Esophagus squamous epithelium (tissue), 5 donors: ENCODE results near the gene CPOX. TPM values are rescaled to one million over a fixed set of nuclear protein-coding genes. Genes with fewer than 3 reads are reported as not detected.

ENCODE experiments used
- DNase-seq: peaks from one replicate; lab custom pipeline; 2025; lab: John Stamatoyannopoulos, UW
- H3K27ac ChIP-seq, 4 donors: fragments of 200-600 bp; sonication (generic); one replicate each; pipeline ENCODE4 v1.5.1; 2016 to 2019; ENCODE audit warnings: mild to moderate bottlenecking in 1 of 4
- H3K27me3 ChIP-seq, 4 donors: fragments of 200-600 bp; sonication (generic); 1 replicate in 3 of 4; 2 replicates in 1 of 4; pipeline versions ENCODE4 v1.5.1 to v1.6.0; 2017 to 2021; ENCODE audit warnings: antibody characterized with exemption in 1 of 4
- H3K36me3 ChIP-seq, 3 donors: fragments of 200-600 bp; sonication (generic); one replicate each; pipeline ENCODE4 v1.5.1; 2016 to 2019
- H3K4me1 ChIP-seq, 3 donors: fragments of 200-600 bp; sonication (generic); one replicate each; pipeline ENCODE4 v1.5.1; 2017 to 2019
- H3K4me3 ChIP-seq, 4 donors: fragments of 200-600 bp; sonication (generic); 1 replicate in 3 of 4; 2 replicates in 1 of 4; pipeline ENCODE4 v1.5.1; 2016 to 2019; ENCODE audit warnings: mild to moderate bottlenecking in 2 of 4, moderate library complexity in 1 of 4
- H3K9me3 ChIP-seq, 3 donors: fragments of 200-600 bp; sonication (generic); one replicate each; pipeline ENCODE4 v1.5.1; 2016 to 2019
- CTCF ChIP-seq, 6 experiments: fragments of 450-650 bp in 4 of 6; fragments of 200-600 bp in 2 of 6; sonication (generic) in 2 of 6; IDR thresholded peaks; one replicate each; pipeline ENCODE4 v1.5.1; 2016 to 2019; ENCODE audit warnings: antibody characterized with exemption in 6 of 6, mild to moderate bottlenecking in 4 of 6, moderate library complexity in 4 of 6
- POLR2A ChIP-seq, 4 donors: fragments of 450-650 bp; IDR thresholded peaks; one replicate each; pipeline ENCODE4 v1.6.1; 2017; ENCODE audit warnings: antibody characterized with exemption in 4 of 4, mild to moderate bottlenecking in 4 of 4, moderate library complexity in 3 of 4
- WGBS, 2 donors: methylation state at CpG; one replicate each; pipeline ENCODE4 v1.1.5; 2018; 5-methylcytosine and 5-hydroxymethylcytosine counted together
- intact Hi-C: fragments of 100-400 bp; cut with DNase I; formaldehyde crosslinking; loops from one replicate; pipeline ENCODE4 v1.15.0; 2022
- total RNA-seq, 4 donors: library from RNA; depleted of rRNA; stranded (reverse); fragments of >200 nt; gene quantifications; one replicate each; pipeline ENCODE4 v1.1.0, GENCODE V29; 2016
- donor health status: DM: yes; HTN: yes; CAD: no.

The CPOX gene
- total RNA-seq, 4 donors from 2014 or later = 18.3 to 23.6 (median 21.4) TPM

- no peaks in the 10 kb centered on the region for H3K4me1 ChIP-seq
- WGBS, 2 donors = 89 to 90% methylated on average over 1 of the region's 1 CpG
- intact Hi-C loops = no loop called here
- no peak for DNase-seq
- no peaks in the 10 kb centered on the region for H3K9me3 ChIP-seq
- H3K4me3 ChIP-seq = no peak overlapping the region
- no peaks in the 10 kb centered on the region for H3K27me3 ChIP-seq
- H3K36me3 ChIP-seq = no peaks in the 10 kb centered on the region
- no peak for TF ChIP-seq POLR2A (IDR thresholded peaks at IDR 0.05)
- TF ChIP-seq CTCF (IDR thresholded peaks at IDR 0.05) = no peak
- H3K27ac ChIP-seq = no peak overlapping the region
Observed at GRCh38 chr3:98541695-98542094, 51.7 kb downstream of the CPOX start.

- Histone ChIP-seq H3K4me3 (no peak overlapping the region), H3K36me3 (no peaks in the 10 kb centered on the region), H3K4me1 (no peaks in the 10 kb centered on the region), H3K27me3 (no peaks in the 10 kb centered on the region), H3K9me3 (no peaks in the 10 kb centered on the region), H3K27ac (no peak overlapping the region)
- TF ChIP-seq POLR2A (IDR thresholded peaks at IDR 0.05) (no peak), CTCF (IDR thresholded peaks at IDR 0.05) (no peak)
- 64 to 69% methylated on average over 3 of the region's 3 CpGs for WGBS, 2 donors
- no peak for DNase-seq
- intact Hi-C loops = no loop called here
Observed at GRCh38 chr3:98540346-98540745, 53.1 kb downstream of the CPOX start.

GRCh38 chr3:98536456-98537017 is 56.9 kb downstream of the CPOX start:
- Histone ChIP-seq H3K27me3 (no peaks in the 10 kb centered on the region), H3K4me3 (peak overlapping the region in 1 of 4 donors; percentile 6), H3K36me3 (no peaks in the 10 kb centered on the region), H3K27ac (no peak overlapping the region), H3K9me3 (no peaks in the 10 kb centered on the region), H3K4me1 (no peaks in the 10 kb centered on the region)
- no peak for DNase-seq
- TF ChIP-seq CTCF (IDR thresholded peaks at IDR 0.05) (no peak), POLR2A (IDR thresholded peaks at IDR 0.05) (no peak)
- WGBS, 2 donors = 72 to 75% methylated on average over 6 of the region's 6 CpGs
- intact Hi-C loops = no loop called here

GRCh38 chr3:98534734-98535133 is 58.7 kb downstream of the CPOX start:
- no peaks in the 10 kb centered on the region for H3K4me1 ChIP-seq
- intact Hi-C loops = no loop called here
- no peaks in the 10 kb centered on the region for H3K27me3 ChIP-seq
- DNase-seq = no peak
- H3K27ac ChIP-seq = no peak overlapping the region
- 73 to 75% methylated on average over 1 of the region's 1 CpG for WGBS, 2 donors
- H3K9me3 ChIP-seq = no peaks in the 10 kb centered on the region
- no peak overlapping the region for H3K4me3 ChIP-seq
- TF ChIP-seq POLR2A (IDR thresholded peaks at IDR 0.05) (no peak), CTCF (IDR thresholded peaks at IDR 0.05) (no peak)
- no peaks in the 10 kb centered on the region for H3K36me3 ChIP-seq

GRCh38 chr3:98534168-98534567 is 59.2 kb downstream of the CPOX start:
- WGBS, 2 donors = 77 to 82% methylated on average over 2 of the region's 2 CpGs
- intact Hi-C loops = no loop called here
- no peak for TF ChIP-seq POLR2A (IDR thresholded peaks at IDR 0.05)
- TF ChIP-seq CTCF (IDR thresholded peaks at IDR 0.05) = no peak

More at GRCh38 chr3:98534168-98534567, 59.2 kb downstream of the CPOX start:
- Histone ChIP-seq H3K4me1 (no peaks in the 10 kb centered on the region), H3K4me3 (peak overlapping the region in 1 of 4 donors; percentile 15), H3K36me3 (no peaks in the 10 kb centered on the region), H3K27ac (no peak overlapping the region), H3K27me3 (no peaks in the 10 kb centered on the region), H3K9me3 (no peaks in the 10 kb centered on the region)
- no peak for DNase-seq
